IPS-18c (cell line): Measurements from ENCODE around the gene TRAPPC4.
"Not testable (repeated sequence)": the region's sequence is repeated elsewhere in the genome, so short reads cannot be mapped to it uniquely, and the experiment has no call there.

Experiments used
- H3K4me3 ChIP-seq: 2 replicates; pipeline ENCODE4 v1.7.0; 2013; ENCODE audit warnings: low read depth, mild to moderate bottlenecking, low read length, moderate library complexity; ENCODE audit not compliant: insufficient read depth
- H3K9me3 ChIP-seq: one replicate; pipeline ENCODE4 v1.6.1; 2013; ENCODE audit warnings: mild to moderate bottlenecking, low read length, moderate library complexity; ENCODE audit not compliant: control insufficient read depth, insufficient read depth

TRAPPC4 gene, protein sequence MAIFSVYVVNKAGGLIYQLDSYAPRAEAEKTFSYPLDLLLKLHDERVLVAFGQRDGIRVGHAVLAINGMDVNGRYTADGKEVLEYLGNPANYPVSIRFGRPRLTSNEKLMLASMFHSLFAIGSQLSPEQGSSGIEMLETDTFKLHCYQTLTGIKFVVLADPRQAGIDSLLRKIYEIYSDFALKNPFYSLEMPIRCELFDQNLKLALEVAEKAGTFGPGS

GRCh38 chr11:119018074-119018938, at the start of gene TRAPPC4, which contains the start of gene RPS25:
TRAPPC4 (plus strand) TSS chr11:119018766; CDS start chr11:119018796, 30 bp downstream.
RPS25 (minus strand) TSS chr11:119018343; CDS start chr11:119018284, 59 bp downstream.
- Histone ChIP-seq H3K4me3 (peak within 1 kb of the TSS; percentile 94), H3K9me3 (no peaks in the 10 kb centered on the region)

- H3K4me3 ChIP-seq, H3K9me3 ChIP-seq: not testable (repeated sequence)
Observed at GRCh38 chr11:118969508-118969907, 49.1 kb upstream of the TRAPPC4 start.

DNA sequence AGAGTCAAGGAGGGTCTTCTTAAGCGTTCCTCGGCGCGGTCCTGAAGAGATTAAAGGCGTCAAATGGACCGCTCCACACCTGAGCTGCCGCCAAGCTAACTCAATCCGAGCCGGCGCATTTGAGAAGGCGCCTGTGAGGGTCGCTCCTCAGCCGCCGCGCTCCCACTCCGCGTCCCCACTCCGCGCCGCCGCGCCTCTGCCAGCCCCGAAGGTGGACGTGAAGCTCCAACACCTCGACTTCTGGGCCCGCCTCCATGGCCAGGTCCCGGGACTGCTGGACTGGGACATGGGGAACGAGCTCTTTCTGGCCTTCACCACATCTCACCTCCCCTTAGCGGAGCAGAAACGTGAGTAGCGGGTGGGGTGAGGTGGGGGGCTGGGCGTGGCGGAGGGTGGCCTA, 46.9 kb upstream of the TRAPPC4 start, which contains the start of gene FOXR1:
Gene FOXR1 (plus strand): TSS at position 116 of the 400 bp plus-strand sequence. CDS start 171 bp downstream, at position 287.
- H3K9me3 ChIP-seq: peaks cover 5% of the 10 kb centered on the region
- H3K4me3 ChIP-seq: no peak within 1 kb of the TSS

DNA sequence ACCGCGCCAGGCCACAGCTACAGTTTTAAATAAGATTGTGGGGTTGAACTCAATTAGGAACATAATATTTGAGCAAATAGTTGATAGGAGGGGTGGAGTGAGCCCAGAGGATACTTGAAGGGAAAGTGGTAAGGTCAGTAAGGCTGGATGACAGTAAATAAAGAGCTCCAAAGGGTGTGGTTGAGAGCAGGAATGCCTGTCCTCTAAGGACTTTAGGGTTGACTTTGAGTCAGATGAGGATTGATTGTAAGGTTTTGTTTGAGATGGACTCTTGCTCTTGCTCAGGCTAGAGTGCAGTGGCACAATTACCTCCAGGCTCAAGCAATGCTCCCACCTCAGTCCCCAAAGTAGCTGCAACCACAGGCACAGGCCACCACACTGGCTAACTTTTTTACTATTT, 44.6 kb upstream of the TRAPPC4 start:
- Histone ChIP-seq H3K4me3 (no peak overlapping the region), H3K9me3 (peaks cover 5% of the 10 kb centered on the region)

- H3K4me3 ChIP-seq: no peak overlapping the region
- peaks cover 5% of the 10 kb centered on the region for H3K9me3 ChIP-seq
Observed at GRCh38 chr11:118975771-118976709, 42.5 kb upstream of the TRAPPC4 start.

DNA sequence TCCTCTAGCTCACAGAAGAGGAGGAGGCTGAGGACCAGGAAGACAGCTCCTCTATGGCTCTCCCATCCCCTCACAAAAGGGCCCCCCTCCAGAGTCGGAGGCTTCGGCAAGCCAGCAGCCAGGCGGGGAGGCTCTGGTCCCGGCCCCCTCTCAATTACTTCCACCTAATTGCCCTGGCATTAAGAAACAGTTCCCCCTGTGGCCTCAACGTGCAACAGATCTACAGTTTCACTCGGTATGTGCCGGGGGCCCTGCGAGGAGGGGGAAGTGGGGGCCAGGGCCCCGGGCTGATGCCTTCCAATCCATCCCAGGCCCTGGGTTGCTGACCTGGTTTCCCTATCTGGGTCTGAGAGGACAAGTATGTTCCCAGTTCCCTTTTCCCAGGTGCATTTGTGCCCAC, 39.1 kb upstream of the TRAPPC4 start:
- Histone ChIP-seq H3K9me3 (no peaks in the 10 kb centered on the region), H3K4me3 (no peak overlapping the region; the same call in 1 of the 2 replicates)

- no peak overlapping the region for H3K4me3 ChIP-seq
- no peaks in the 10 kb centered on the region for H3K9me3 ChIP-seq
Observed at GRCh38 chr11:118980191-118980881, 38.2 kb upstream of the TRAPPC4 start.

- not testable (repeated sequence) for H3K4me3 ChIP-seq, H3K9me3 ChIP-seq
Observed at GRCh38 chr11:118984337-118984736, 34.2 kb upstream of the TRAPPC4 start.

DNA sequence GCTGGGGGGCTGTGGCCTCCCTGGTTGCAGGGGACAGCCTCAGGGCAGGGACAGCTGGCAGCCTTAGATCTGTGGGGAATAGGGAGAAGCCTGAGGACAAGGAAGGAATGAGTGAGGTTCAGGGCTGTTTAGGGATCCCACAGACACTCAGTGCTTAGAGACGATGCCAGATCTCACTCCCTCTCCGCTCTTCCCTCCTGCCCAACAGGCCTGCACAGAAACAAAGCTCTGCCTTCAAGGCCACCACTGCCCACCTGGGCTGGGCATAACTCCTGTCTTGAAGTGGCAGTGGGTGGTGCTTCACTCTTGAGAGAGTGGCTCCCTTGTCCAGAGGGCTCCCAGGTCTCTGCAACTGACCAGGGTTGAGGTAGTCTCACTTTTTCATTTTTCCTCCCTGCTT, 33.7 kb upstream of the TRAPPC4 start:
- Histone ChIP-seq H3K4me3 (no peak overlapping the region), H3K9me3 (no peaks in the 10 kb centered on the region)

GRCh38 chr11:118988280-118988679, 30.3 kb upstream of the TRAPPC4 start:
- no peak overlapping the region for H3K4me3 ChIP-seq
- H3K9me3 ChIP-seq: peaks cover 2% of the 10 kb centered on the region

- not testable (repeated sequence) for H3K9me3 ChIP-seq, H3K4me3 ChIP-seq
Observed at GRCh38 chr11:118991486-118992038, 27.0 kb upstream of the TRAPPC4 start.

DNA sequence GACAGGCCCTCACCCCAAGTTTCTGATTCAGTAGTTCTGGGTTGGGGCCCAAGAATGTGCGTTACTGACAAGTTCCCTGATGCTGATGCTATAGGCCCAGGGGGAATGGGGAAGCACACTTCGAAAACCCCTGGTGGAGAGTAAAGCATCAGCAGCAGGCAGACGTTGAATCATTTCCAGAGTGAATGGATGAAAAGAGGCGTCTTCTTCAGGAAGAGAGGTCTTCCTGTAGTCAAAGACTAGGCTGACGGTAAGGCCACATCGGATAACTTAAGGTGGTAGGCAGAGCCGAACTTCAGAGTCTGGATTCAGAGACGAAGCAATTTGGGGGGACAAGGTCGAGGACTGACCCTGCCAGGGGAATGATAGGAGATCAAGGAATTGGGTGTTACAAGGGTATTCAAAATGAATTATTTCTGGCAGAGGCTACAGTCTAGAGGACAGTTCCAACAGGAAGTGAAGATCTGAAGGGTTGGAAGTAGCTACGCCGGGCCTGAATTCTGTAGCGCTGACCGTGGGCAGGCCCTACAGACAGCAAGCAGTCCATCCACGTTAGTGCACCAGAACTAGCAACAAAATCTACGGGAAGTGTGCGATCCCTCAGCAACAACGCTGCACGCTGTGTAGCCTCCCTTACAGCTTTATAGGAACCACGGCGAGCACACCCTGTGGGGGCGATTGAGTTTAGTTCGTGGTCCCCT, 21.5 kb upstream of the TRAPPC4 start:
- H3K4me3 ChIP-seq: peak overlapping the region; percentile 77
- peaks cover 2% of the 10 kb centered on the region for H3K9me3 ChIP-seq

- peak within 1 kb of the TSS; percentile 77 for H3K4me3 ChIP-seq
Observed at GRCh38 chr11:118997627-118998387, 20.8 kb upstream of the TRAPPC4 start, which contains the start of gene CENATAC. CENATAC (plus strand) TSS chr11:118998138; CDS start chr11:118998198, 60 bp downstream.

DNA sequence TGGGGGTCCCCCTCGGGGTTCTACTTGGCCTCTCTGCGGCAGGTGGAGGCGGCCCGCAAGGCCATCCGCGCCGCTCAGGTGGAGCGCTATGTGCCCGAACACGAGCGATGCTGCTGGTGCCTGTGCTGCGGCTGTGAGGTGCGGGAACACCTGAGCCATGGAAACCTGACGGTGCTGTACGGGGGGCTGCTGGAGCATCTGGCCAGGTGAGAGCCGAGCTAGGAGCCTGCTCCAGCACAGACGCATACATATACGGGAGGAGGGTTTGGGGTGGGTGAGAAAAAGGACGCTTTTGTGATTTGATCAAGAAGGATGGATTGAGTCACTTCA, 20.2 kb upstream of the TRAPPC4 start:
- H3K4me3 ChIP-seq: peak overlapping the region; percentile 77
- H3K9me3 ChIP-seq: no peaks in the 10 kb centered on the region

More at GRCh38 chr11:118997627-118998387, 20.8 kb upstream of the TRAPPC4 start, which contains the start of gene CENATAC:
- no peaks in the 10 kb centered on the region for H3K9me3 ChIP-seq

GRCh38 chr11:118998822-118999221, 19.7 kb upstream of the TRAPPC4 start:
- peak overlapping the region; percentile 77 for H3K4me3 ChIP-seq
- no peaks in the 10 kb centered on the region for H3K9me3 ChIP-seq
